ENCODE measurements around the gene TRIP10.
"Not testable (repeated sequence)": the region's sequence is repeated elsewhere in the genome, so short reads cannot be mapped to it uniquely, and the experiment has no call there.

Gene TRIP10

GRCh38 chr19:6796278-6796677 lies 56.8 kb downstream of the TRIP10 start:
- DNase-seq (ENCODE audit: insufficient read length) (no peak), FAIRE-seq (no peak)

GRCh38 chr19:6797646-6798045 lies 58.2 kb downstream of the TRIP10 start:
- TF ChIP-seq TAF1 (IDR thresholded peaks at IDR 0.05; ENCODE audit: borderline replicate concordance, low read depth, low read length) (no peak), POLR2A (IDR thresholded peaks at IDR 0.05; ENCODE audit: low read depth, low read length) (no peak), POLR2AphosphoS5 (IDR thresholded peaks at IDR 0.05; ENCODE audit: low read depth, low read length) (no peak)
- no peak for DNase-seq (ENCODE audit: insufficient read length)
- no peak for FAIRE-seq

More at GRCh38 chr19:6796278-6796677, 56.8 kb downstream of the TRIP10 start:
- TF ChIP-seq TAF1 (IDR thresholded peaks at IDR 0.05; ENCODE audit: borderline replicate concordance, low read depth, low read length) (no peak), POLR2AphosphoS5 (IDR thresholded peaks at IDR 0.05; ENCODE audit: low read depth, low read length) (no peak), POLR2A (IDR thresholded peaks at IDR 0.05; ENCODE audit: low read depth, low read length) (no peak)

GRCh38 chr19:6800160-6800790 lies 60.8 kb downstream of the TRIP10 start:
- DNase-seq (ENCODE audit: insufficient read length); FAIRE-seq: not testable (repeated sequence)

GRCh38 chr19:6800991-6801484 lies 61.6 kb downstream of the TRIP10 start:
- no peak for DNase-seq (ENCODE audit: insufficient read length)
- TF ChIP-seq POLR2A (IDR thresholded peaks at IDR 0.05; ENCODE audit: low read depth, low read length) (no peak), POLR2AphosphoS5 (IDR thresholded peaks at IDR 0.05; ENCODE audit: low read depth, low read length) (no peak), TAF1 (IDR thresholded peaks at IDR 0.05; ENCODE audit: borderline replicate concordance, low read depth, low read length) (no peak)
- FAIRE-seq: no peak
